ENCODE measurements around the gene TMEM182.

The TMEM182 gene

DNA sequence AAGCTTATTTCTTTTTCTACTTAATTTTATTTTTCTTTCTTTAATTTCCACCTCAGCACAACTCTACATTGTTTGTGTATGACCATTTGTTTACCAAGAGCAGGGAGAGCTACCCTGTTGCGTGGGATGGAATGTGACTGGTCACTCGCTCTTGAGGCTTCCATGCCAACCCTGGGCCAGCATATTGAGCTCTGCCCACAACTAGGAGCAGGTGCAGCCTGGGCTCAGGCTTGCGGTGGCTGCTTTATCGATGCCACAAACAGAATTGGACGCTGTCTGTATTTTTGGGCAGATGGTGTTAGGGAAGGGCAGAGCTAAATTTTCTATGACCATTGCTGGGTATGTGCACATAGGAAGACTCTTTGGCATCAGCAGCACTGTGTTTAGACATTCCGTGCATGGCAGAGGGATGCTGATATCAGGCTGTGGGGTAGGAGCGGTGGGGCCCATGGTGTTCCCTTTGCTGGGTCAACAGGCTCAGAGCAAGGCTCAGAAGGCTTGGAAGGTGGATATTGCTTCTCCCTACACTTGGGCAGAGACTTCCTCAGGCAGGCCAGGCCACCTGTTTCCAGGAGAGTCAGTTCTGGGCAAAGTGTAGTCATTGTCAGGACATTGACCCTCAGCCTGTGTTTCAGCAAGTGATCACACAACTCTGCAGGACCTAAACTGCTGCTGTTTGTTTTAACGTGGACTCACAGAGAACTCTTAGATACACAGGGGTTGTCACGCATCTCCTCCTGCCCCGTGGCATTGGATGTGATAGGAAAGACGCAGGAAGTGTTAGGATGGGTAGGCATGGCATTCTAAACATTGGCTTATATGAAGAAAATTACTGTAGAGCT, 40.2 kb downstream of the TMEM182 start:
- DNase-seq (ENCODE audit: low read depth, low spot score): no peak

DNA sequence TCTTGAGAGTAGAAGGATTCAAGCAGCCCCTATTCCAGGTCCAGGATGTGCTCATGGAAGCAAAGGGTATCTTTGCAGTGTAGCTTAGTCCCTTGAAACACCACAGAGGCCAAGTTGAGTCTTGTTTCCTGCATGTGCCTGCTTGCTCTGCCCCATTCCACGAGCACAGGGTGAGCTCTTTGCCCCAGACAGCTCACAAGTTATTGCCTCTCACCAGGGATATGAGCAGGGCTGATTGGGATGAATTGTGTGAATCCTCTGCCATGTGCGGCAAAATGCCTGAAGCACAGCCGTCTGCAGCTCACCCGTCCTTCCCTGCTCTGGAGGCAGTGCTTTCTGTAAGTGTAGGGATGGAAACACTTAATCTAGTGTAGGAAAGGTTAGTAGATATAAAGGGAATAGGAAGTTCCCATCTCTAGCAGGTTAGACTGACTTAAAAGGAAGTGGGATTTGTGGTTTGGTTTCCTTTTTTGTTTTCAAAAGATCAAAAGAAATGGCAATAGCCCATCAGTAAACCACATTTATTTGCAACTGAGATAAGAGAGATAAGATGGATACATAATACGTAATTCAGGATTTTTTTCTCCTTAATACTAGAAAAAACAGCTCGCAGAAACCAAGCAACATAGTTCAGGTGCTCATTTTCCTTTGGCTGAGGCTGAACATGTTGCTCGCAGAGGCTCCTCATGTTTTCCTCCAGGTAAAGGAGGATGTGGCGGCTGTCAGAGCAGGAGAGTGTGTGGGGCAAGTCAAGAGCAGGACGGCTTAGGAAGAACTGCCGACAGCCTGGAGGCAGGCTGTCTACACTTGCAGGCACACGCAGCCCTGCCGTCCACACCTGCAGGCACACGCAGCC, 41.4 kb downstream of the TMEM182 start:
- no peak for DNase-seq (ENCODE audit: low read depth, low spot score)

DNA sequence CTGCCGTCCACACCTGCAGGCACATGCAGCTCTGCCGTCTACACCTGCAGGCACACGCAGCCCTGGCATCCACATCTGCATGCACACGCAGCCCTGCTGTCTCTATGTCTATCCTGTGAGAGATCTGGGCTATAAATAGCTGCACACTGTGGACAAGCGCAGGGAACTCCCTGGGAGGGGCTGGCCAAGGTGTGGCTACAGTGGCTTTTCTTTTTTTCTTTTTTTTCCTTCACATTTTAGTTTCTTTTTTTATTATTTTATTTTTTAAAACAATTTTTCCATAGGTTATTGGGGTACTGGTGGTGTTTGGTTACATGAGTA, 42.0 kb downstream of the TMEM182 start:
- DNase-seq (ENCODE audit: low read depth, low spot score): no peak

DNA sequence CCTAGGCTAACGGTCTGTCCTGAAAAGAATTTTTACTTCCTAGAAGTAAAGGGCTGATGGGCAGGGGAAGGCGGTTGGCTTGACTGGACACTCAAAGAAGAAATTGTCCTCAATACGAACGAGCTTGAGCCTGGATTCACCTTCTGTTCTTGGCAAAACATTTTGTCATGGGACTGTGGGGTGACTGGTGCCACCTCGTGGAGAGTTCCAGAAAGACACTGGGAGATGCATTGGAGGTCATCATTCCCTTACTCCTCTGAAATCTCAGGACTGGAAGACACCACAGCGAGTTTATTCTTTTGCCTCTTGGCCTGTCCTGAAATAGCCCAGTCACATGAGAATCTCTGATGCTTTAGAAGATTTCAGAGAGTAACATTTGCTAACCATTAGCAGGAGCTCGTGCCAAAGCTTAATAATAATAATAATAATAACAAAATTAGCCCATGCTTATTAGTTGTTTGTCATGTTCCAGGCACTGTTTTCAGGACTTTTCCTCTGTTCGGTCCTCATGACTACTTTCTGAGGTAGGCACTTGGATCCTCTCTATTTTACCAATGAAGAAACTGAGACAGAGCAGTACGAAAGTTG, 44.5 kb downstream of the TMEM182 start:
- no peak for DNase-seq (ENCODE audit: low read depth, low spot score)

DNA sequence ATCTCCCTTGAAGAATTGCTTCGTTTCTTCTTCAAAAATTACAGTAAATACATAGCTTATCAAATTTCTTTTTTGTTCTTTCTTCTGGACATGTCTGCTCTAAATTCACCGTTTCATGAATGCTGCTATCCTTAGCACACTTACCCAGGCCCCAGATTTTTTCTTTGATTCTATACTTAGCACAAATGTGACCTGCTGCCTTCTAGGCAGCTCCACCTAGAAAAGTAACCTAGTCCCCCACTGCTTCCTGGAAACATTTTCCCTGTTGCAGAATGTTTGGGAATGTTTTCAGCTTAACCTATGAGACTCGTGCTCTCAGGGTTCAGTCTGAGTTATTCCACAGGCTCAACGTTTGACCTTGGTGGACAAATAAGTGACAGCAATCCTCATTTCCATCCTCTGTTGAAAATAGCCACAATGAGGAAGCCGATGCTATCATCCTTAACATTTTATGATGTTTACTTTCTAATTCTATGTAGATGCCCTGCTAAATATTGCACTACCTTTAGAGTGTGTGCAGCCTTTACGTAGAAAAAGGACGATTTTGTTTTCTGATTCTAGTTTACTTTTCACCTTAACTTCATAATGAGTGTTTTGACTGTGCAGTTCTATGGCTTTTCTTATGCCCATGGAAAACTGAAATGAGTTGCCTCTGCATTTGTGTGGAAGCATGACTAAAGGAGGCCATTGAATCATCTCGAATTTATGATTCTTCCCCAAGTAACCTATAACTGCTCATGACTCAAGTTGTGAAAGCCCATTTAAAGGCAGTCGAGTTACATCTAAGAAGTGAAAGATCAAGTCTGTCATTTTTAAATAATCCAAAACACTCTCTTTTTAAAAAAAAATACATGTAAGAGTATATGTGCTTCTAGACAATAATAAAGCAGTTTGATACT, 47.7 kb downstream of the TMEM182 start:
- no peak for DNase-seq (ENCODE audit: low read depth, low spot score)

DNA sequence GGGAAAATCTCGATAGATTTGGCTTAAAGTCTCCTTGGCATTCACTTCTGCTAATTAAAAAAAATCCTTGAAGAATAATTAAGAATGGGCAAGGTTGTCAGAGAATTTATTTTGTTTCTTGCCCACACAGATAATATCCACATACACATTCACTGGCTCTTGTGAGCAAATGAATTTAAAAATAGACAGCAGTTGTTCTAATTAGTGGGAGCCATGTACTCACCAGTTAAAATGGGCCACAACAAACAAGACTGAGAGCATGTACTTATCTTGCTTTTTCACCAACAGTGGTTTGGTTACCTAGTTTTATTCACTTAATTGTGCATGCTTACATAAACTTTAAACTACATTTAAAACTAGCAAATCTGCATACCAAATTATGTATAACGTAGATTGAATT, 53.5 kb downstream of the TMEM182 start:
- DNase-seq (ENCODE audit: low read depth, low spot score): no peak

DNA sequence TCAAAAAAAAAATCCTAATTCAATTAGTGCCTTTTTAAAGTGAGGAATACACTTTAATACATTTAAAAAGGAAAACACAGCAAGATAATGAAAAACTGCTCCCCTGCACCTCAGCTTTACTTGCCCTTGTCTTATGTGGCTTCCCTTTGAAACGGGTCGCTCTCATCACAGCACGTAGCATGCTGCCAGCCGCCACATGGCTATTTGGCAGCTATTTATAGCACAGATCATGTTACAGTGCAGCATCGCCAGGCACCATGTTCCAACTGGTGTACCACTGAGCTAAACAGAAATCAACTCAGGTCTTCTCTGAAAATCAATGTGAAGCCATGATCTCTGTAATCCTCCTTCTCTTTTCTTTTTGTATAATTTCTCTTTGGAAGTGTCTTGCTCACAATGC, 65.1 kb downstream of the TMEM182 start:
- no peak for DNase-seq (ENCODE audit: low read depth, low spot score)

DNA sequence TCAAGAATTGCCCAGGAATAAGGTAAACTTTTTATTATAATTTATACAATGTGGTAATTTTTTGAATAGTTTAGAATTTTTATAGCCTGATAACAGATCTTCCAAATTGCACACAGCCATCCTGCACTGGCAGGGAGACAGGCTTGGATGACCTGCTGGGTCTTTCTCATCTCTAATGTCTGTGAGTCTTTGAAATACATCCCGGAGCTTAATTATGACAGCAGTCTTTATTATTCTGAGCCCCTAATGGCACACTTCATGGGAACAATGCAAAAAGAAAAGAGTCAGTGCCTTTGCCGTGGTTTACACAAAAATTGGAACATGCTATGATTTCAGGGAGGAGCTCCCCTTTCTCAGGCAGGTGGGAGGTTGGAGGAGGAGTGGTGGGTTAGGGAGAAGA, 71.0 kb downstream of the TMEM182 start:
- no peak for DNase-seq (ENCODE audit: low read depth, low spot score)

DNA sequence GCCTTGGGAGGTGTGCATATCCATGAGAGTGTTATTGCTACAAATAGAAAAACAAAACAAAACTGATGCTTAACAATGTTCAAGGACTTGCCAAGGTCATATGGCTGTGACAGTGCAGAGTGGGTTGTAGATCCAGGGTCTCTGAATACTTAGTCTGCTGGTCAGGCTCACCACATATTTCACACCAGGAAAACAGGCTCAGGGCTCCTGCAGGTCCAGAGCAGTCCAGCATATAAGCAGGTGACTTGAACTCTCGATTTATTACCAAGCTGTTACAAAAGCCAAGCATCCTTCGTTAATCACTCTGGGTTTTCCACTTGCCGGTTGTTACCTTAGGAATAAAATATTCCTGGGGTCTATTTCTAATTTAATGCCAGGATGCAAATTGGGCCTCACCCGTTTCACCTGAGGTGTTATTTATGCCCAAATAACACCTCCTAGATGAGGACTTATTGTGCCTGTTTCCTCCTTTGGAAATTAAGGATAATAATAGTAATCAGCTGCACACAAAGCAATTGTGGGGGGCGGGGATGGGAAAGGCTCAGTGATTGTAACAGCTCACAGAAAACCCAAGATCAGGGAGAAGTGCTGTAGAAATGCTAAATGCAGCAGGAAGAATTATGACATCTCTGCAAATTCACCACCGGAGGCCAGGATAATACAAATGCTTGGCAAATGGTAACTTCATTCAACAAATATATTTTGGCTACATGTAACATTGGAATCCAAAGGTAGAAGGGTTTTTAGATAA, 72.9 kb downstream of the TMEM182 start:
- DNase-seq (ENCODE audit: low read depth, low spot score): no peak

DNA sequence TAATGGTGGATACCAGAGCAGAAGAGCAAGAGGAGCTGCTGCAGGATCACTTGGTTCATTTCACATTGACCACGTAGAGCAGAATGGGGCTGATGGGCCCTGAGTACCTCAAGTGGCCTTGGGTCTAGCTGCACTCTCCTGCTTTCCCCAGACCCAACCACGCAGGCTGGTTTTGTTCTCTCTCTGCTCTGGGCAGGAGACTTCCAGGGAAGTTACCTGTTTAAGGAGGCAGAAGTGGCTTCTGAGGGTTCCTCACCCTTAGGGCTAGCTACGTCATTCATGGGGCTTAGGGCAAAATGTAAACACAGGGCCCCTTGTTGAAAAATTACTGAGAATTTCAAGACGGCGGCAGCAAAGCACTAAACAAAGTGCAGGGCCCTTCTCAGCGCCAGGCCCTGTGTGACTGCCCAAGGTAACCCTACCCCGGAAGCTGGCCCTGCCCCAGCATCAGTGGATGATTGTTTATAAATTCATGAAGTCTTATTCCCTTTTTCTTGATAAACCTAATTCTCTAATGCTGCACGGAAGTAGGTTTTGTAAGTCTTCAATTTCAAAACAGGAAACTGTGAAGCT, 75.9 kb downstream of the TMEM182 start:
- no peak for DNase-seq (ENCODE audit: low read depth, low spot score)

DNA sequence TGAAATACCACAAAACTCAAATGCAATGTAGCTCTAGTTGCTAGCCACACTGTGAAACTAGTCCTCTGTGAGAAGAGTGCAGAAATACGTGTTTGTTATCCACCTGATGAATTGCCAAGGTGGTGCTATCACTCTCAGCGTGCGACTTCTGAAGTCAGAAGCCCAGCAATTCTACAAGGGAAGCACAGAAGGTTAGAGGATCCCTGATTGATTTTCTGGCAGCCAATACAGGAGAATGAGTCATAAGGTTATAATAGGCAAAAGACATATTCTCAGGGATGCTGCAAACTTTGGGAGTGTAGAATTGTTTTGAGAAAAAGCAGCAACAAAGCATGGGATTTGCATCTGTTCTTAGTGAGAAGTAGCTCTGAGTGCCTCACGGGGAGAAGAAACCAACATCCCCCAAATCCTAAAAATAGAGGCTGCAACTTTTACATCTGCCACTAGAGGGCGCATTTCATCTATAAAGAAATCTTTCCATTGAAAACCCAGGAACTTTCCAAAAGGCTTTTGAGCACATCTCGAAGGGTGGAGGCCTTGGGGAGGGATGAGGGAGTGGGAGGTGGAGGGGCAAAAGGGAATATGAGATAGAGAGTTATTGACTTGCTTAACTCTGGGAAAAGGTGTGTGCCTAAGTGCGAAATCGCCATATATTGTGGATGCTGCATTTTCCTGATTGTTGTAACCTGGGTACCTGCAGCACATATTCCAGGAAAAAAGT, 78.0 kb downstream of the TMEM182 start:
- no peak for DNase-seq (ENCODE audit: low read depth, low spot score)

DNA sequence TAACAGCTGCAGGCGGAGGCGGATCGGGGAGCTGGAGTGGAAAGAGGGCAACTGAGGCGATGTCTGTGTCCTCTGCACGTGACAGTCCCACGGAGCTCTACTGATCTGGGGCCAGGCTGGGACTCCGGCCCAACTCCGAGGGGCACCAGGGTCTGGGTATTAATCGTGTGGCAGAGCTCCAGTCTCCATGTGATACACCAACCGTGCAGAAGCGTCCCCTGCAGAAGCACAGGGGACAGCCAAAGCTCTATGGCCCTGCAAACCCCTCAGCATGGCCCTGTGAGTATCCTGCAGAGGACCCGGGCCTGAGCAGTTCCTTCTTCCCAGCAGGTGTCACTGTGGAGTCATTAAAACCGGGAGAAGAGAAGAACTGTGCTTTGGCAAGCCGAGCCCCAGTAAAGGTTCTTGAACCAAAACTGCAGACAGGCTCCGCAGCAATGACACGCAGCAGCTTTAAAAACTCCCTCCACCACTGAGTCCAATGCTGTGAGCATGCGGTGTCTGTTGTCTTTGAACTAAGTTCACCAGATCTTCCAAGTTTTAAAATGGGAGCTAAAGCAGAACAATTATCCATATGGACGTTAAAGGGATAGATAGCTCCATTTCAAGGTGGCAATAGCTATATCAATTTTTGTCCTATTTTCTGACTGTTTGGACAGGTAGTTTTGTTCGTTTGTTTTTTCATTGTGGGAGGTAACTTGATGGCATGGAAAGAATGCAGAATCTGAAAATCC, 79.4 kb downstream of the TMEM182 start:
- no peak for DNase-seq (ENCODE audit: low read depth, low spot score)

DNA sequence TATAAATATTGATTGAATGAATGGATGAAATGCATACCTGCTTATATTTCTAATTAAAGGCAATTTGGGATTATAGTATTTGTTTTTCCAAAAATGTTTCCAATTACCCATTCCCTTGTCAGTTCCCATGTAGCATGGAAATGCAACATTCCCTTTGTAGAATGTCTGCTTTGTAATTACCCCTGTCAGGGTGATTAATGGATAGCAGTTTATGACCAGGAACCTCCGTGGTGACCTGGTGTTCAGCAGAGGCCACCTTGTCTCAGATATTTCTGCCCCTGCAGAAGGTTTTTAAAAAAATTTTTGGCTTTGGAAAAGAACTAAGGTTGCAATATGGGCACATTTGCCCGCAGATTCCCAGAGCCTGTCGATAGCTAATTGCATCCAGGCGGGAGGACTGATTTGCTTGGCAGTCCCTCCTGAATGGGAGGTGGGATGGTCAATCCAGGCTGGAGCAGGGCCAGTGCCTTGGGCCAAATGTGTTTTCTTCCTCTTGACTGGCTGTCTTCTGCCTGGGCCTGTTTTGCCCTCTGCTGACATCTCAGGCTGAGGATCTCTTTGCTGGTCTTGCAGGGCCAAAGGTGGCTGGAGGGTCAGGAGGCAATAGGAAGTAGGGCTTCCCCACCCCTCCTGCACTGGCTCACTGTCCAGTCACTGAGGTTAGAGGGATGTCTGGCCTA, 82.1 kb downstream of the TMEM182 start:
- DNase-seq (ENCODE audit: low read depth, low spot score): no peak

DNA sequence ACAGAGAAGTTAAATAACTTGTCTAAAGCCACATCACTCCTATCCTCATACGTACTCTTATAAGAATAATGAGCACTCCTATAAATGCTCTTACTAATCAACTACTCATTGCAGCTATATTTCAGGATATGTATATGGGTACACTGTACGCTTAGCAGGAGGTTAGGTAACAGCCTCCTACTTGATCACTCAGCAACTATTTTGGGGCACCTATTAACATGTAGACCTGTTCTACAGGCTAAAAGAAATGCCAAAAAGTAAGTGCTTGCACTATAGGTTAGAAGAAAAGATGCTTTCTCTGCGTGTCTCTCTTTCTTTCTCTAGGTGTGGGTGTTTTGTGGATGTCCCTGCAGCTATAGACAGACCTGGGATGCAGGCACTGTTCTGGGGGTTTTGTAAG, 83.1 kb downstream of the TMEM182 start:
- no peak for DNase-seq (ENCODE audit: low read depth, low spot score)

DNA sequence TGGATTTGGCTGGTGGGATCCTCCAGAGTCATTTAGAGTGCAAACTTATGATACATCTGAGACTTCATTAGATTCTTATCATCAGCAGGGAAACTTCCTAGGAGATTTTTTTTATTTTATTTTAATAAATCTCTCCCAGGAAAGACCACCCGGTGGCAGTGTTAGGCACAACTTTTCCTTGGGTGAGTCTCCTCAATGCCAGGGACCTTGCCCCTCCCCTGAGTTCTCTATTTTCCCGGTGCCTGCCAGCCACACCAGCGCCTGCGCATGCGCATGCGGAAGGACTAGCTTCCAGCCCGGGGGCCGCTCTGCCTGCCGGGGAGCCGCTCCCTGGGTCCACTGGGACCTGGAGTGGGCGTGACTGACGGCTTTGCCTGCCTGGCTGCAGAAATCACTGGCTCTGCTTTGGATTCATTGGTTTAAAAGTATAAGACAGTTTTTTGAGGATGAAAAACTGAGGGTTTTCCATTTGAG, 86.6 kb downstream of the TMEM182 start:
- no peak for DNase-seq (ENCODE audit: low read depth, low spot score)

DNA sequence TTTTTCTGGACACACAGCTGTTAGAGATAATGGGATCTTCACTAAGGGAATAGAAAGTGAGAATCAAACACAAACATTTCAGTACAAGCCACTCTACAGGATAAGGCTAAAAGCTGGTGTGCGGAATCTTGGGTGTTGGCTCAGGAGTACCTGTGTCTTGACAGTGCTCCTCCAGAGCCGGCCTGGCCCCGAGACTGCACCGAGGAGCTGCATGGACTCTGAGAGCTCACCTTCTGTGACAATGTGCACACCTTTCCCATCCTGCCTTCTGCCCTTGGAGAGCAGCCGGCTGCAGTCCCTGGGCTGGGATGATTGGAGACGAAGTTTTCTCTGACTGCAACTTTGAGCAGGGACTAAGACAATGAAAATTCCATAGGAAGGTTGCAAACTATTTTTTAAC, 89.1 kb downstream of the TMEM182 start:
- no peak for DNase-seq (ENCODE audit: low read depth, low spot score)

DNA sequence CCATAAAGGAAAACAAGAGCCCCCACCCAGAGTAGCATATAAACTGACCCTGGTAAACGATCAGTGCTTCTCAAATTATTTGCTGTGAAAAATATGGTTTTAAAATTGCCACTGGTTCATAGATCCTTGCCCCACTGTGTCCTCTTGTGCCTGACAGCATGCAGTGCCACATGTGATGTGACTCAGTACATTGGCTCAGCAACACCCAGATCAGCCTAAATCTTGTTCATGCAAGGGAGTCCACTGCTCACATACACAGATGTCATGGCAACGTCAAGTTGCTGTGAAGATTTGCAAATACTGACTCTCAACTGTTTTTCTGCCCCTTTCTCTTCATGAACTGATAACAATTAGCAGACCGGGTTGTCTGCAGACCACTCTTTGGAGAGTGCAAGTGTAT, 91.0 kb downstream of the TMEM182 start:
- DNase-seq (ENCODE audit: low read depth, low spot score): no peak

Measured in activated CD4-positive, CD25-positive, alpha-beta regulatory T cell treated with anti-CD3 and anti-CD28 coated beads, Interleukin-2, amount 50 U/mL, for 16 hours (primary cell).